Measurements from ENCODE around the gene ZNF407.

ZNF407 gene

DNA sequence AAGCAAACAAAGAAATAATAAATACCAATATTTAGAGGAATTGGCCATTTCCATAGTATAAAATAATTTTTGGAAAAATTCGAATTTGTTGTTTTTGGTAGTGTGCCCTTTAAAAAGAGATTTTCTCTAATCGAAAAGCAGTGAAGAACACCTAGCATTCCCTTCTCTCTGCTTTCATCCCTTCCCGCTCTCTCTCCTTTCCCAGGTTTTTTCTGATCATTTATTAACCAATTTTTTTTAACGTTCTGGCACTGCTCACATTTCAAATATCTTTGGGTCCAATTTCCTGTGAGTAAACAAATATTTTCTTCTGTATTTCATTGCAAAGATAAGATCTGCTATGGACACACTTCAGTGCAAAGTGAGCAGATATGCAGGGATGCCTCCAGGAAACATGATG, 101.2 kb downstream of the ZNF407 start:
- POLR2A ChIA-PET = no interaction called here
- WGBS (ENCODE audit: insufficient coverage) = 100% methylated on average over 2 of the region's 4 CpGs
- no peaks in the 10 kb centered on the region for H3K36me3 ChIP-seq (ENCODE audit: control insufficient read depth in 4 of 4, insufficient read depth in 4 of 4, low read length in 3 of 4)
- no peaks in the 10 kb centered on the region for H3K4me1 ChIP-seq (ENCODE audit: control extremely low read depth in 1 of 4, control insufficient read depth in 4 of 4, insufficient read depth in 4 of 4, low read length in 3 of 4)
- no peak for DNase-seq
- no peak overlapping the region for H3K4me3 ChIP-seq (ENCODE audit: control insufficient read depth in 1 of 7, extremely low read depth in 1 of 7, insufficient read depth in 4 of 7, low read depth in 2 of 7, low read length in 6 of 7)
- H3K27me3 ChIP-seq (replicated peaks in 2 of 5; ENCODE audit: control insufficient read depth in 4 of 5, insufficient read depth in 5 of 5, low read length in 4 of 5) = no peaks in the 10 kb centered on the region
- CTCF ChIA-PET = interaction anchor here (0.9 kb wide), 1 partner anchor 9 kb away, joined by 3 read pairs; no protein-coding TSS in a partner anchor
- no peaks in the 10 kb centered on the region for H3K9me3 ChIP-seq (ENCODE audit: control extremely low read depth in 1 of 5, control insufficient read depth in 4 of 5, insufficient read depth in 2 of 5, low read depth in 1 of 5, low read length in 4 of 5)
- no peak overlapping the region for H3K27ac ChIP-seq (ENCODE audit: insufficient read depth in 1 of 2, low read depth in 1 of 2, low read length in 2 of 2, poor library complexity in 1 of 2, severe bottlenecking in 2 of 2)

DNA sequence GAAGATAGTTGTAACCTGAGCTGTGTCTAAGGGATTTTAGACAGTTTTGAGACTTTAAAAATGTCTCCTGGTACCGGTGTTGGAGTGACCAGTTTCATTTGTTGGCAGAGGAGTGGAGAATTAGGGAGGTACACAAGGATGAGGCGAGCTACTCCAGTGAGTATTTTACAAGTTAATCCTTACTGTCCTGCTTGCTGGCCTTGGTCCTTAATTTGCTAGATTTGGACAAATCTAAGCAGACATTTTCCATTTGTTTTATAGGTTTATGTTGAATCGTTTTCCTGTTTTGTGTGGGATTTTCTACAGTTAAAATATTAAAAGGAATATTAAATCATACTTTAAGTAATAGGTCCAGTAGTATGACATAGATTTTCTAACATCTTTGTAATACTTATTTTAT, 101.8 kb downstream of the ZNF407 start:
- ChIA-PET POLR2A (no interaction called here), CTCF (no interaction called here)
- Histone ChIP-seq H3K27me3 (replicated peaks in 2 of 5; ENCODE audit: control insufficient read depth in 4 of 5, insufficient read depth in 5 of 5, low read length in 4 of 5) (no peaks in the 10 kb centered on the region), H3K36me3 (ENCODE audit: control insufficient read depth in 4 of 4, insufficient read depth in 4 of 4, low read length in 3 of 4) (no peaks in the 10 kb centered on the region), H3K4me1 (ENCODE audit: control extremely low read depth in 1 of 4, control insufficient read depth in 4 of 4, insufficient read depth in 4 of 4, low read length in 3 of 4) (no peaks in the 10 kb centered on the region), H3K9me3 (ENCODE audit: control extremely low read depth in 1 of 5, control insufficient read depth in 4 of 5, insufficient read depth in 2 of 5, low read depth in 1 of 5, low read length in 4 of 5) (no peaks in the 10 kb centered on the region), H3K4me3 (ENCODE audit: control insufficient read depth in 1 of 7, extremely low read depth in 1 of 7, insufficient read depth in 4 of 7, low read depth in 2 of 7, low read length in 6 of 7) (no peak overlapping the region), H3K27ac (ENCODE audit: insufficient read depth in 1 of 2, low read depth in 1 of 2, low read length in 2 of 2, poor library complexity in 1 of 2, severe bottlenecking in 2 of 2) (no peak overlapping the region)
- WGBS (ENCODE audit: insufficient coverage) = 93% methylated on average over 2 of the region's 3 CpGs
- no peak for DNase-seq

DNA sequence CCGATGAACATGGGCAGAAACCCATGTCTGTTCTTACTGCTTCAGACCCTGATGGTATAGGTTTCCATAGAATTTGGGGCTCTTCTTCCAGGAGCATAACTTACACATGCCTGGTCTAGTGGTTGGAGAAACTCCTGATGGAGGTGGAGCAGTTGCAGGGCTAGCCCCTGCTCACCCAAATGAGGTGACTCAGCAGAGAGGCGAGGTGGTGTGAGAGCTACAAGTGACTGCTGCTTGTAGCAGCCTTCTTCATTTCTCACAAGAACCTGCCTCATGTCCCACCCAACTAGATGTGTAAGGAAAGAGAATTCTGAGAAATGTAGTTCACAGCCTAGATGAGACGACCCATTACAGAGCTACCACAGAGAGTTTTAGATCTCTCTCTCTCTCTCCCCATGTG, 105.3 kb downstream of the ZNF407 start:
- POLR2A ChIA-PET = no interaction called here
- H3K27me3 ChIP-seq (replicated peaks in 2 of 5; ENCODE audit: control insufficient read depth in 4 of 5, insufficient read depth in 5 of 5, low read length in 4 of 5) = no peaks in the 10 kb centered on the region

DNA sequence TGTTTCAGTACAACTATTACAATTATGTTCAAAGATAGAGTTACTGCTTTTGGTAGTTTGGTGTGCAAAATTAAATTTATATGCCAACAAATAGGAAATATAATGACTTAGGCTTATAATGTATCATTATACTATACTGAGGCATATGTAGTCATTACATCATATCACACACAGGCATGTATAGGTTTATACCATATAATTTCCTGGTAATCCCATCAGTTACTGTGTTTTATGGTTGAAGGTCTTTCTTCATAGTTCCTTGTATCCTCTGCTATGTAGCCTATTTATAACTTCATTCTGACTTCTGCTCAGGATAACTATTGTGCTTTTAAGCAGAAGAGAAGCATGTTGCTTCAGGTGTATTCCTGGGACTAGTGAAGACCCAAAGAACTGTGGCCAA, 110.5 kb downstream of the ZNF407 start:
- DNase-seq = no peak
- Histone ChIP-seq H3K27ac (ENCODE audit: insufficient read depth in 1 of 2, low read depth in 1 of 2, low read length in 2 of 2, poor library complexity in 1 of 2, severe bottlenecking in 2 of 2) (no peak overlapping the region), H3K36me3 (ENCODE audit: control insufficient read depth in 4 of 4, insufficient read depth in 4 of 4, low read length in 3 of 4) (peaks cover 0 to 2% (median 0%) of the 10 kb centered on the region in 4 experiments), H3K4me3 (ENCODE audit: control insufficient read depth in 1 of 7, extremely low read depth in 1 of 7, insufficient read depth in 4 of 7, low read depth in 2 of 7, low read length in 6 of 7) (no peak overlapping the region), H3K9me3 (ENCODE audit: control extremely low read depth in 1 of 5, control insufficient read depth in 4 of 5, insufficient read depth in 2 of 5, low read depth in 1 of 5, low read length in 4 of 5) (no peaks in the 10 kb centered on the region), H3K27me3 (replicated peaks in 2 of 5; ENCODE audit: control insufficient read depth in 4 of 5, insufficient read depth in 5 of 5, low read length in 4 of 5) (no peaks in the 10 kb centered on the region), H3K4me1 (ENCODE audit: control extremely low read depth in 1 of 4, control insufficient read depth in 4 of 4, insufficient read depth in 4 of 4, low read length in 3 of 4) (no peaks in the 10 kb centered on the region)
- POLR2A ChIA-PET = no interaction called here
- CTCF ChIA-PET = no interaction called here

More for the DNA sequence above, 105.3 kb downstream of the ZNF407 start:
- H3K4me1 ChIP-seq (ENCODE audit: control extremely low read depth in 1 of 4, control insufficient read depth in 4 of 4, insufficient read depth in 4 of 4, low read length in 3 of 4) = no peaks in the 10 kb centered on the region
- no peak overlapping the region for H3K4me3 ChIP-seq (ENCODE audit: control insufficient read depth in 1 of 7, extremely low read depth in 1 of 7, insufficient read depth in 4 of 7, low read depth in 2 of 7, low read length in 6 of 7)
- H3K36me3 ChIP-seq (ENCODE audit: control insufficient read depth in 4 of 4, insufficient read depth in 4 of 4, low read length in 3 of 4) = peaks cover 0 to 2% (median 0%) of the 10 kb centered on the region in 4 experiments
- no peak overlapping the region for H3K27ac ChIP-seq (ENCODE audit: insufficient read depth in 1 of 2, low read depth in 1 of 2, low read length in 2 of 2, poor library complexity in 1 of 2, severe bottlenecking in 2 of 2)
- DNase-seq = no peak
- WGBS (ENCODE audit: insufficient coverage) = 50% methylated on average over 2 of the region's 3 CpGs
- no peaks in the 10 kb centered on the region for H3K9me3 ChIP-seq (ENCODE audit: control extremely low read depth in 1 of 5, control insufficient read depth in 4 of 5, insufficient read depth in 2 of 5, low read depth in 1 of 5, low read length in 4 of 5)
- CTCF ChIA-PET = no interaction called here

DNA sequence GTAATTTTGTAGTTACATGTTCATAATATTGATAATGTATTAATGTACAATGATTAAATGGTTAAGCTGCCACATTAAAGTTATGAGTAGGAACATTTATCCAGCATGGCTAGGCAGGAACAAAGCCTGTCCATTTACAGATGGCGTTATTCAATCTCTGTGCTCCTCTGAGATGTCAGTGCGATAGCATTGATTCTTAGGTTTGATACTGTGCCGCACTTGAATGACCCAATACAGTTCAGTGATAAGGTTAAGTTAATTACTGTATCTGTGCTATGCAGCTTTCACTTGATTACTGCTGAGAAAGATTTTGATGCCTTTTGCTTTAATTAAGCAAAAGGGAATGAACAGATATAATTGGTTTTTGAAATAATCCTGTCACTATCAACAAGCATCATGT, 111.8 kb downstream of the ZNF407 start:
- Histone ChIP-seq H3K4me1 (ENCODE audit: control extremely low read depth in 1 of 4, control insufficient read depth in 4 of 4, insufficient read depth in 4 of 4, low read length in 3 of 4) (no peaks in the 10 kb centered on the region), H3K27me3 (replicated peaks in 2 of 5; ENCODE audit: control insufficient read depth in 4 of 5, insufficient read depth in 5 of 5, low read length in 4 of 5) (no peaks in the 10 kb centered on the region), H3K27ac (ENCODE audit: insufficient read depth in 1 of 2, low read depth in 1 of 2, low read length in 2 of 2, poor library complexity in 1 of 2, severe bottlenecking in 2 of 2) (no peak overlapping the region), H3K9me3 (ENCODE audit: control extremely low read depth in 1 of 5, control insufficient read depth in 4 of 5, insufficient read depth in 2 of 5, low read depth in 1 of 5, low read length in 4 of 5) (no peaks in the 10 kb centered on the region), H3K4me3 (ENCODE audit: control insufficient read depth in 1 of 7, extremely low read depth in 1 of 7, insufficient read depth in 4 of 7, low read depth in 2 of 7, low read length in 6 of 7) (no peak overlapping the region), H3K36me3 (ENCODE audit: control insufficient read depth in 4 of 4, insufficient read depth in 4 of 4, low read length in 3 of 4) (peaks cover 0 to 2% (median 0%) of the 10 kb centered on the region in 4 experiments)
- ChIA-PET POLR2A (no interaction called here), CTCF (no interaction called here)
- 91% methylated on average over 3 of the region's 3 CpGs for WGBS (ENCODE audit: insufficient coverage)
- DNase-seq = no peak

DNA sequence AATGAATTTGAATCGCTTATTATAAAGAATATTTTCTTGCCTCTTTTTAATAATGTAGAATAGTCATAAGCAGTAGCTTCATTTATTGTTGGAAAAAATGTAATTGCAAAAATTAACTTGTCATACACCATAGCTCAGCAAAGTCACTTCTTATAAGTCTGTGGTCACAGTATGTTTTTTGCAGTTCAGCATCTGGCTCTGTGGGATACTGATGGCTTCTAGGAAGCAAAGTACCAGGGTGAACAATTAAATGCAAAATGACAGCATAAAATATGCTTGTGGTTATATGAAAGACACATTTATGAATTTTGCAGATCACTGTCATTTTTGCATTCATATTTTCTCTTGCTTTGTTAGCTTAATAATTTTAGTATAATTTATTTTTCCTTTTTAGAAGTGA, 116.5 kb downstream of the ZNF407 start:
- Histone ChIP-seq H3K27me3 (replicated peaks in 2 of 5; ENCODE audit: control insufficient read depth in 4 of 5, insufficient read depth in 5 of 5, low read length in 4 of 5) (no peaks in the 10 kb centered on the region), H3K36me3 (ENCODE audit: control insufficient read depth in 4 of 4, insufficient read depth in 4 of 4, low read length in 3 of 4) (no peaks in the 10 kb centered on the region), H3K27ac (ENCODE audit: insufficient read depth in 1 of 2, low read depth in 1 of 2, low read length in 2 of 2, poor library complexity in 1 of 2, severe bottlenecking in 2 of 2) (no peak overlapping the region), H3K9me3 (ENCODE audit: control extremely low read depth in 1 of 5, control insufficient read depth in 4 of 5, insufficient read depth in 2 of 5, low read depth in 1 of 5, low read length in 4 of 5) (no peaks in the 10 kb centered on the region), H3K4me3 (ENCODE audit: control insufficient read depth in 1 of 7, extremely low read depth in 1 of 7, insufficient read depth in 4 of 7, low read depth in 2 of 7, low read length in 6 of 7) (no peak overlapping the region), H3K4me1 (ENCODE audit: control extremely low read depth in 1 of 4, control insufficient read depth in 4 of 4, insufficient read depth in 4 of 4, low read length in 3 of 4) (no peaks in the 10 kb centered on the region)
- WGBS (ENCODE audit: insufficient coverage) = no CpG with 5 or more reads among the region's 1 CpG
- peak in 2 of 3 donors; percentile 18 to 31 for DNase-seq
- CTCF ChIA-PET = interaction anchor here (1.6 kb wide), 1 partner anchor 17 kb away, joined by 3 read pairs; no protein-coding TSS in a partner anchor
- POLR2A ChIA-PET = no interaction called here

DNA sequence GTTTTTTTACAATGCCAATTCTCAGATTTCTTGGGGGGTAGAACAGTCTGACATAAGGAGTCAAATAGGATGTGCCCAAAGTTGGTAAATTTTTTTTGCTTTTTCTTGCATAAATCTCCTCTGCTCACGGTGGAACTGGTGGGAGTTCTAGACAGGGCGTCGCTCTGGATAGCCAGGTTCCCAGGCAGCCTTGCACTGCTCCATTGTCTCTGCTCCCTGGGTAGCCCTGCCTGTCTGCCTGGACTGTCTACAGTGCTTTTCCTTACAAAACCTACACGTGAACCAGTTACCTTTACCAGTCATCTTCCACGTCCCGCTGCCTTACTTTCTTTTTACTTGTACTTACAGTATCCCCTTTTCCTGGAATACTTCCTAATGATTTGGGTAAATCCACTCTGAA, 117.1 kb downstream of the ZNF407 start:
- 98% methylated on average over 6 of the region's 6 CpGs for WGBS (ENCODE audit: insufficient coverage)
- POLR2A ChIA-PET = no interaction called here
- Histone ChIP-seq H3K9me3 (ENCODE audit: control extremely low read depth in 1 of 5, control insufficient read depth in 4 of 5, insufficient read depth in 2 of 5, low read depth in 1 of 5, low read length in 4 of 5) (peaks cover 0 to 3% (median 0%) of the 10 kb centered on the region in 5 experiments), H3K4me3 (ENCODE audit: control insufficient read depth in 1 of 7, extremely low read depth in 1 of 7, insufficient read depth in 4 of 7, low read depth in 2 of 7, low read length in 6 of 7) (no peak overlapping the region), H3K36me3 (ENCODE audit: control insufficient read depth in 4 of 4, insufficient read depth in 4 of 4, low read length in 3 of 4) (no peaks in the 10 kb centered on the region), H3K27ac (ENCODE audit: insufficient read depth in 1 of 2, low read depth in 1 of 2, low read length in 2 of 2, poor library complexity in 1 of 2, severe bottlenecking in 2 of 2) (no peak overlapping the region), H3K27me3 (replicated peaks in 2 of 5; ENCODE audit: control insufficient read depth in 4 of 5, insufficient read depth in 5 of 5, low read length in 4 of 5) (no peaks in the 10 kb centered on the region), H3K4me1 (ENCODE audit: control extremely low read depth in 1 of 4, control insufficient read depth in 4 of 4, insufficient read depth in 4 of 4, low read length in 3 of 4) (no peaks in the 10 kb centered on the region)
- no peak for DNase-seq
- CTCF ChIA-PET = no interaction called here
